WTC11 (cell line): ENCODE measurements around the gene PCBD1. TPM values are rescaled to one million over a fixed set of nuclear protein-coding genes. Genes with fewer than 3 reads are reported as not detected.

ENCODE experiments used
- ATAC-seq: fragments of 200-7000 bp; cut with Tn5 transposase; 2 replicates; pipeline ENCODE4 v1.10.0; 2021; ENCODE audit warnings: mild to moderate bottlenecking, moderate library complexity
- CTCF ChIA-PET: fragments of 300-600 bp; sonication (Branson Sonifier 250); formaldehyde crosslinking; loops from one replicate; lab custom pipeline; 2021; ENCODE audit warnings: antibody characterized with exemption; lab: Charles Lee
- POLR2A ChIA-PET: fragments of 350-600 bp; sonication (Branson Sonifier 250); formaldehyde crosslinking; loops from one replicate; lab custom pipeline; 2021; ENCODE audit warnings: antibody characterized with exemption; lab: Charles Lee
- DNase-seq: peaks from one replicate; pipeline ENCODE4 v3.0.0; 2021; ENCODE audit warnings: low spot score
- H3K27ac Mint-ChIP-seq: 2 replicates; pipeline ENCODE4 v1.8.0; 2021; ENCODE audit warnings: mixed read lengths
- H3K27me3 Mint-ChIP-seq: 2 replicates; pipeline ENCODE4 v1.8.0; 2021; ENCODE audit warnings: low read depth, mild to moderate bottlenecking, moderate library complexity, mixed read lengths
- H3K36me3 Mint-ChIP-seq: 2 replicates; pipeline ENCODE4 v1.8.0; 2021; ENCODE audit warnings: mixed read lengths
- H3K4me1 Mint-ChIP-seq: 2 replicates; pipeline ENCODE4 v1.8.0; 2022; ENCODE audit warnings: mixed read lengths
- H3K4me3 Mint-ChIP-seq: 2 replicates; pipeline ENCODE4 v1.8.0; 2021; ENCODE audit warnings: mild to moderate bottlenecking, moderate library complexity, mixed read lengths
- H3K9me3 Mint-ChIP-seq: 2 replicates; pipeline ENCODE4 v1.8.0; 2021; ENCODE audit warnings: mixed read lengths
- ATF1 ChIP-seq: sonication (generic); formaldehyde crosslinking; IDR thresholded peaks from 2 replicates; pipeline ENCODE4 v1.8.1; 2023; ENCODE audit warnings: mild to moderate bottlenecking, moderate library complexity, missing genetic modification reagents
- CREM ChIP-seq: sonication (generic); formaldehyde crosslinking; IDR thresholded peaks from 2 replicates; pipeline ENCODE4 v1.8.1; 2022; ENCODE audit warnings: mild to moderate bottlenecking, missing genetic modification reagents, moderate library complexity
- EMX1 ChIP-seq: fragments of 250-450 bp; sonication (Bioruptor Pico); IDR thresholded peaks from 2 replicates; pipeline ENCODE4 v1.8.0; 2021; ENCODE audit warnings: mild to moderate bottlenecking
- ERG ChIP-seq: fragments of 250-450 bp; sonication (Bioruptor Pico); IDR thresholded peaks from 2 replicates; pipeline ENCODE4 v1.8.0; 2021; ENCODE audit warnings: mild to moderate bottlenecking
- FOXJ3 ChIP-seq: sonication (generic); formaldehyde crosslinking; IDR thresholded peaks from 2 replicates; pipeline ENCODE4 v1.9.0; 2021; ENCODE audit warnings: missing genetic modification reagents, mild to moderate bottlenecking, borderline replicate concordance
- GRHL2 ChIP-seq: fragments of 250-450 bp; sonication (Bioruptor Pico); IDR thresholded peaks from 2 replicates; pipeline ENCODE4 v1.8.0; 2022; ENCODE audit warnings: mild to moderate bottlenecking, moderate library complexity; ENCODE audit not compliant: insufficient replicate concordance, severe bottlenecking
- HMGXB4 ChIP-seq: sonication (generic); formaldehyde crosslinking; IDR thresholded peaks from 2 replicates; pipeline ENCODE4 v1.8.1; 2023; ENCODE audit warnings: mild to moderate bottlenecking, moderate library complexity, missing genetic modification reagents
- IRF2 ChIP-seq: sonication (generic); formaldehyde crosslinking; IDR thresholded peaks from 2 replicates; pipeline ENCODE4 v1.8.0; 2022; ENCODE audit warnings: low read depth, missing genetic modification reagents, borderline replicate concordance
- JAZF1 ChIP-seq: fragments of 250-450 bp; sonication (Bioruptor Pico); IDR thresholded peaks from 2 replicates; pipeline ENCODE4 v1.9.0; 2021; ENCODE audit warnings: moderate library complexity, mild to moderate bottlenecking, inconsistent platforms
- NFATC4 ChIP-seq: fragments of 250-450 bp; sonication (Bioruptor Pico); IDR thresholded peaks from 2 replicates; pipeline ENCODE4 v1.9.0; 2021; ENCODE audit warnings: mild to moderate bottlenecking
- PRDM15 ChIP-seq: sonication (generic); formaldehyde crosslinking; IDR thresholded peaks from 2 replicates; pipeline ENCODE4 v1.8.0; 2022; ENCODE audit warnings: missing genetic modification reagents
- PREB ChIP-seq: sonication (generic); formaldehyde crosslinking; IDR thresholded peaks from 2 replicates; pipeline ENCODE4 v1.8.1; 2022; ENCODE audit warnings: mild to moderate bottlenecking, missing genetic modification reagents, moderate library complexity, borderline replicate concordance
- TCF7 ChIP-seq: sonication (generic); formaldehyde crosslinking; IDR thresholded peaks from 2 replicates; pipeline ENCODE4 v1.8.0; 2022; ENCODE audit warnings: mild to moderate bottlenecking, low read depth, missing genetic modification reagents, moderate library complexity
- TEAD4 ChIP-seq: sonication (generic); formaldehyde crosslinking; IDR thresholded peaks from 2 replicates; pipeline ENCODE4 v1.8.0; 2022; ENCODE audit warnings: mild to moderate bottlenecking, missing genetic modification reagents
- USF2 ChIP-seq: sonication (generic); formaldehyde crosslinking; IDR thresholded peaks from 2 replicates; pipeline ENCODE4 v1.8.1; 2023; ENCODE audit warnings: mild to moderate bottlenecking, missing genetic modification reagents, moderate library complexity
- ZBTB43 ChIP-seq: sonication (generic); formaldehyde crosslinking; IDR thresholded peaks from 2 replicates; pipeline ENCODE4 v1.8.1; 2023; ENCODE audit warnings: mild to moderate bottlenecking, missing genetic modification reagents
- ZMAT4 ChIP-seq: fragments of 250-450 bp; sonication (Bioruptor Pico); IDR thresholded peaks from 2 replicates; pipeline ENCODE4 v1.9.0; 2021; ENCODE audit warnings: mild to moderate bottlenecking
- ZNF416 ChIP-seq: fragments of 250-450 bp; sonication (Bioruptor Pico); IDR thresholded peaks from 2 replicates; pipeline ENCODE4 v1.9.0; 2021; ENCODE audit warnings: mild to moderate bottlenecking, inconsistent platforms
- ZNF425 ChIP-seq: fragments of 250-450 bp; sonication (Bioruptor Pico); conservative IDR thresholded peaks from 2 replicates; pipeline ENCODE4 v1.9.0; 2021; ENCODE audit warnings: mild to moderate bottlenecking
- total RNA-seq: library from RNA; stranded (reverse); gene quantifications from 3 replicates; pipeline ENCODE4 v1.2.3, GENCODE V29; 2021

Gene PCBD1
- total RNA-seq, 1 experiment from 2014 or later: 32.5 TPM

- TF ChIP-seq PREB (no peak), NFATC4 (CRISPR knock-in tag) (no peak), ERG (no peak), ZNF425 (CRISPR knock-in tag) (no peak), FOXJ3 (CRISPR knock-in tag) (no peak), CREM (CRISPR knock-in tag) (no peak), ZNF416 (CRISPR knock-in tag) (no peak)
Observed at GRCh38 chr10:70885931-70886903, 2.1 kb downstream of the PCBD1 start (continued).

- peaks cover 27% of the 10 kb centered on the region for H3K4me1 Mint-ChIP-seq
- DNase-seq: no peak
- no peaks in the 10 kb centered on the region for H3K27me3 Mint-ChIP-seq
- H3K36me3 Mint-ChIP-seq: peaks cover 20% of the 10 kb centered on the region
- ChIA-PET CTCF (no interaction called here), POLR2A (no interaction called here)
- no peak for ATAC-seq
- no peak for TF ChIP-seq HMGXB4
- TF ChIP-seq JAZF1 (CRISPR knock-in tag): no peak
- no peak for TF ChIP-seq IRF2 (CRISPR knock-in tag)
- no peak for TF ChIP-seq TEAD4 (CRISPR knock-in tag)
- TF ChIP-seq EMX1 (CRISPR knock-in tag): no peak
- TF ChIP-seq ATF1: no peak
- H3K27ac Mint-ChIP-seq: no peak overlapping the region
- H3K9me3 Mint-ChIP-seq: no peaks in the 10 kb centered on the region
- H3K4me3 Mint-ChIP-seq: no peak overlapping the region
Observed at GRCh38 chr10:70885481-70885880, 2.9 kb downstream of the PCBD1 start.

- ATAC-seq: no peak
- Mint-ChIP-seq H3K4me3 (no peak overlapping the region), H3K9me3 (no peaks in the 10 kb centered on the region), H3K27ac (no peak overlapping the region), H3K27me3 (no peaks in the 10 kb centered on the region), H3K4me1 (peaks cover 22% of the 10 kb centered on the region), H3K36me3 (peaks cover 20% of the 10 kb centered on the region)
- DNase-seq: no peak
- ChIA-PET CTCF (interaction anchor here (0.6 to 0.9 kb wide), 2 partner anchors 19 to 47 kb away, joined by 3 to 5 read pairs; no protein-coding TSS in a partner anchor), POLR2A (no interaction called here)
- TF ChIP-seq ZNF416 (CRISPR knock-in tag) (no peak), USF2 (no peak), TEAD4 (CRISPR knock-in tag) (no peak), ZMAT4 (CRISPR knock-in tag) (no peak), TCF7 (CRISPR knock-in tag) (no peak), GRHL2 (CRISPR knock-in tag) (no peak), PRDM15 (CRISPR knock-in tag) (no peak), NFATC4 (CRISPR knock-in tag) (no peak), ZBTB43 (CRISPR knock-in tag) (no peak)
Observed at GRCh38 chr10:70884741-70885140, 3.6 kb downstream of the PCBD1 start.
